IPS DF 4.7 (cell line): ENCODE results near the gene CDH4.
"Not testable (repeated sequence)": the region's sequence is repeated elsewhere in the genome, so short reads cannot be mapped to it uniquely, and the experiment has no call there.

Source experiments
- DNase-seq: peaks from one replicate; pipeline ENCODE4 v3.0.0-alpha.2; 2013; ENCODE audit warnings: low spot score; ENCODE audit errors: extremely low read depth

Gene CDH4

DNA sequence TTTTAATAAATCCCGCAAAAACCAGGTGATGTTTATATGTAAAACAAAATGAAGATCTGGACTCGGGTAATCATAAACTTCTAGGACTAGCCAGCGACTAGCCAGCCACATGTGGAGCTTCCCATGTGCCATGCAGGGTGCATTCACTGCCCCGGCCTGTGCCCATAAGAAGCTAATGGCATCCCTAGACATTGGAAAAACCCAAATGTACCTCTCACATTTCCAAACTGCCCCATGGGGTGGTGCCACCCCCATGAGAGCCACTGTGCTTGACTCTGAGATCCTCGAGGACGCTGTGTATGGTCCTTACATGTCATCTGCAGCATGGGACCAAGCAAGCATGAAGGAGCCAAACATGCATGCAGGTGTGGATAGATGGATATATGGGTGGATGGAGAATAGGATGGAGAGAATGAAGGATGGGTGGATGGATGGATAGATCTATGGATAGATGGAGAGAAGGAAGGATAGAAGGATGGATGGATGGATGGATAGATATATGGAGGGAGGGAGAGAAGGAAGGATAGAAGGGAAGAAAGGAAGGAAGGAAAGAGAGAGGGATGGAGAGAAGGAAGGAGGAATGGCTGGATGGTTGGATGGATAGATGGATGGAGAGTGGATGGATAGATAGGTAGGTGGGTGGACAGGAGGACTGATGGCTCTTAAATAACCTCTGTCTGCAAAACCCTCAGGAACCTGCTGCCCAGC is 203.6 kb downstream of the CDH4 start:
- no peak for DNase-seq

- DNase-seq, result no peak
Observed at GRCh38 chr20:61457725-61458124, 205.7 kb downstream of the CDH4 start.

DNA sequence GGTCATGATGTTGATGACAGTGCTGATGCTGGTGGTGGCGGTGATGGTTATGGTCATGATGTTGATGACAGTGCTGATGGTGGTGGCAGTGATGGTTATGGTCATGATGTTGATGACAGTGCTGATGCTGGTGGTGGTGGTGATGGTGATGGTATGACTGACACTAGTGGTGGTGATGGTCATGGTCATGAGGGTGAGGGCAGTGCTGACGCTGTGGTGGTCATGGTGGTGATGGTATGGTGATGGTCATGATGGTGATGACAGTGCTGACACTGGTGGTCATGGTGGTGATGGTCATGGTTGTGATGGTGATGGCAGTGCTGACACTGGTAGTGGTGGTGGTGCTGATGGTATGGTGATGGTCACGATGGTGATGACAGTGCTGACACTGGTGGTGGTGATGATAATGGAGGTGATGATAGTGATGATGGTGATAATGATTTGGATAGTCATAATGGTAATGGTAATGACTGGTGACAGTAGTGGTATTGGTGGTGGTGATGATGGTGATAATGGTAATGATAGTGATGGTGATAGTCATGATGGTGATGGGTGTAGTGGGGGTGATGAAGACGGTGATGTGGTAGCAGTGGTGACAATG is 206.2 kb downstream of the CDH4 start:
- DNase-seq, result no peak

DNA sequence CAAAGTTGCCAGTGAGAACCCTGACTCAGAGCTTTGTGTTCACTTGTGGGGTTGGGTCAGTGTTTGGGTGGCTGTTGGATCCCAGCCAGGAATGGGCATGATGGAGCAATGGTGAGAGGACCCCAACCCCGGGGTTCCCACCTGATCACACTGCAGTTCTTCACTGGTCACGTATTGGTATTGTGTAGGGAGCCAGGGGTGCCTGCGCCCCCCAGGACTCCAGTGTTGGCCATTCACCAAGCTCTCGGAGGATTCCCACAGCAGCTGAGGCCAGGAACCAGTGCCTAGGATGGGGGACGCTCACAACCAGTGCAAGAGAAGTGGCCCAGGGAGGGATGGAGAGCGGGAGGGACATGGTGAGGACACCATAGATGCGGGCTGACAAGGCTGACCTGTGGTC is 207.2 kb downstream of the CDH4 start:
- no peak for DNase-seq

GRCh38 chr20:61459705-61460104 is 207.6 kb downstream of the CDH4 start:
- no peak for DNase-seq

DNA sequence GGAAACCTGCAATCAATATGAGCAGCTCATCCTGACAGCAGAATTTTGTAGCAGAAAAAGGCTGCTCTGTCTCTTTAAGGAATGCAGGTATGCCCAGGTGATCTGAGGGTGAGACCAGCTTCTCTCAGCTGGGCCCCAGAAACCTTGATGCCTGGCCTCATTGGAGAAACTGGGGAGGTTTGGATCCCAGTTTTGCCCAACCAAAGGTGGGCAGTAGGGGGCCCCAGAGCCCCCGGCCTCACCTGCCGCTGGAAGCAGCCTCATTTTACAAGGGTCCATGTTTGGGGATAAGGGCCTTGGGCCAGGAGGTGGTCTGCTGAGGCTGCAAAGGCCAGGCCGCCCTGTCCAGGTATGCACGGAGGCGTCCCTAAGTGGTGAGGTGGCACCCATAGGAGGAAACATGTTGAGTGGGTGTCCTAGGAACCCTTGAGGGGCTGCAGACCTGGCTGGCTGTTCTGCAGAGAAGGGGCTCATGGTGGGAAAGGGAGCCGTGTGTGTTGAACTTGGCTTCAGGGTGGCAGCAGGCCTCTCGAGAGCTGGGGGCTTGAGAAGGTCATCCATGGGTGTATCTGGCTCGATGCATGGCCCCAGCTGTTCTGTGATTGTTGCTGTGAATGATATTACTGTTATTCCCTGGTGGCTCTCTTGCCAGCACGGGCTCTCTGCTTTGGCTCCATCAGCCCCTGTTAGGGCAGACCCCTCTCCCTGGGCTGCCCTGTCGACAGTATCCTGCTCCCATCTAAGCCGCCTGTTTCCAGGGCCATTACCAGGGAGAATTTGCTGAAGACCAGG is 208.4 kb downstream of the CDH4 start:
- no peak for DNase-seq

- no peak for DNase-seq
Observed at GRCh38 chr20:61461461-61461860, 209.4 kb downstream of the CDH4 start.

GRCh38 chr20:61464307-61465303 is 212.5 kb downstream of the CDH4 start:
- DNase-seq, result no peak

DNA sequence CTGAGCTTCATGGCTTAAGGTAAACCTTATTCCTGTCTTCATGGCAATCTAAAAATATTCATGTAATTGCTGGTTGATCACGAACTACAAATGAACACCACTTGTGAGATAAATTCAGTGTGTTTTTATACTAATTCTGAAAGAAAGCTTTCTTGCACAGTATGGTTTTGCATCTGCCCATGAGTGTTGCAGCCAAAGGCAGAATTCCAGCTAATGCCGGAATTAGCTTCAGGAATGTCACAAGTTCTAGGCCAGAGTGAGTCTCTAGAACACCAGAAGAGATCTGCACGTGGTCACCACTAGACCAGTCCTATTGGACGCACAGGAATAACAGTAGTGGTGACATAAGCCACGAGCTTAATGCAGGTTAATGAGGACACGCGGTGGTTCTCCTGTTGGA is 223.7 kb downstream of the CDH4 start:
- DNase-seq, result no peak

GRCh38 chr20:61476956-61477355 is 224.9 kb downstream of the CDH4 start:
- no peak for DNase-seq

DNA sequence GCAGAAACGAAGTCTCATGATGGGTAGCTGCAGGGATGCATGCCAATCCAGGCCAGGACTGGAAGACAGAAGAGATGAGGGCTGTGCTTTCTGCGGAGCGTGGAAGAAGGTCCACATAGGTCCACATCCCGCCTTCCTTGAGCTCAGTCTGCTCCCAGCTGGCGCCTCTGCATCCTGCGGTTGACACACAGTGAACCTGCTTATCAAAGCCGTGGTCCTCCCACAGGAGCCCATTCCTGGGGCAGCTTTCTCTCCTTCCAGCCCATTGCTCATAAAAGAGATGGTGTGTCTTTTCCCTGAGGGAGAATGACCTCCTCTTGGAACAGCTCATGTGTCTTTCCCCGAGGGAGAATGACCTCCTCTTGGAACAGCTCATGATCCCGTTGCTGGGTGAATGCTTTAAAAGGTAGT is 225.4 kb downstream of the CDH4 start:
- no peak for DNase-seq

DNA sequence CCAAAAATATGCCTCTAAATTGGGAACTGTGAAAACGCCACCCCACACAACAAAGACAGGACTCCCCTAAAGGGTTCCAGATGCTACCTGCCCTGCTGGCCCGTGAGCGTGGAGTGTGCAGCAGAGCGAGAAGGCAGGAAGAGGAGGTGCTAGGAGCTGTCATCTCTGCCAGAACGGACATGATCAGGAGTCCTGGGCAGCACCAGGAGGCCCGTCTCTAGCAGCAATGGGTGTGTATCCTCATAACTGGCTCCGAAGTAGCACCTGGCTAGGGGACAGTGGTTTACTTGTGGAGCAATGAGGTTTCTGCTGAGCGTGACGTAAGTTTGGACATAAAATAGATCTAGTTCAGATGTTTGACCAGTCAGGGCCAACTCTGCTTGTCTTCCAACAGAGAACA is 226.0 kb downstream of the CDH4 start:
- no peak for DNase-seq

GRCh38 chr20:61478611-61479305 is 226.7 kb downstream of the CDH4 start:
- no peak for DNase-seq

DNA sequence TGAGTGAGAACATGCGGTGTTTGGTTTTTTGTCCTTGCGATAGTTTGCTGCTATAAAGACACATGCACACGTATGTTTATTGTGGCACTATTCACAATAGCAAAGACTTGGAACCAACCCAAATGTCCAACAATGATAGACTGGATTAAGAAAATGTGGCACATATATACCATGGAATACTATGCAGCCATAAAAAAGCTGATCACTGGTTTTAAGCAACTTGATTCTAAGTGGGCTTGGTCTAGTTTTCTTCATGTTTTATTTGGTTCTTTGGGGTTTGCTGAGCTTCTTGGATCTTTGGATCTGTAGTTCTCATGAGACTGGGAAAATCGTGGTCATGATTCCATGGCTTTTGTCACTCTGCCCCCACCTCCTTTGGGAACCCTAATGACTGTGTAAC is 227.4 kb downstream of the CDH4 start:
- not testable (repeated sequence) for DNase-seq

DNA sequence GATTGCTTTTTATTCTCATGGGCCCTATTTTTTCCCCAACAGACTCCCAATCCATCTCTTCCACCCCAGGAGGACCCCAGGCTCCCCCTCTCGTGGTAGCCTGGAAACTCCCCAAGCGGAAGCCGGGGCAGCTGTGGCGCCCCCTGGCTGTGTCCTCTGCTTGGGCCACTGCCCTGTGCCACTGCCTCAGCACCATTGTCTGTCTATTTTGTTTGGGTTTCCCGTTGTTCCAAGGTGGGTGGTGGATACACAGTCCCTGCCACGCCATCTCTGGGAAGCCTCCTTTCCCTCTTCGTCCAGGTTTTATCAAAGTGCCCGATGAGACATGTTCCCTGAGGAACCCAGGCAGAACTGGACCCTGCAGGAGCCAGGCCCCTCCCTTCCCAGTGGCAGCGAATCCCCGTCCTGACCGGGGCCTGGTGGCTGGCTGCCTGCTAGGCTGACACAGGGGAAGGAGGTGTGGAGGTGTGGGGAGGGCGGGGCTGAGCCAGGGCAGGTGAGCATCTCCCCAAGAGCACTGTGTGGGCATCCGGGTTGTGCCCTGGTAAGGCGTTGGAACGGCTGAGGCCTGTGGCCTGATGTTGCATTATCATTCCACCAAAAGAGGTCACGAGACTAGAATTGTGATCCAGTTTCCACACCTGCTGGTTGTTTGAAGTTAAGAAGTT is 228.2 kb downstream of the CDH4 start:
- no peak for DNase-seq

- DNase-seq, result no peak
Observed at GRCh38 chr20:61482056-61482887, 230.2 kb downstream of the CDH4 start.

DNA sequence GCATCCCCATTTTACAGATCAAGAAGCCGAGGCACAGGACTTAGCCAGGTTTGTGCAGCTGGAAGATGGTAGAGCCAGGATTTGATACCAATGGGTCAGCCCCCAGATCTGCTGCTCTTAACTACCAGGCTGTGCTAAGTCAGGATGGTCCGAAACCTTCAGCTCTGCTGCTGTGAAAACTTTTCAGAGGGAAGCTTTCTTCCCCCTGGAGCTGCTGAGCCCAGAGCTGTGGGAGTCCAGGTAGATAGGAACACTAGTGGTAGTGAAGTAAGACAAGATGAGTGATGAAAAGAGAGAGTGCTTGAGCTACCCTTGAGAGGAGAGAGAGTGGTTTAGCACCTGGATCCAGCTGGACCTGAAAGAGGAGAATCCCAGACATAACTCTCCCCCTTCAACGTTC is 230.8 kb downstream of the CDH4 start:
- no peak for DNase-seq

DNA sequence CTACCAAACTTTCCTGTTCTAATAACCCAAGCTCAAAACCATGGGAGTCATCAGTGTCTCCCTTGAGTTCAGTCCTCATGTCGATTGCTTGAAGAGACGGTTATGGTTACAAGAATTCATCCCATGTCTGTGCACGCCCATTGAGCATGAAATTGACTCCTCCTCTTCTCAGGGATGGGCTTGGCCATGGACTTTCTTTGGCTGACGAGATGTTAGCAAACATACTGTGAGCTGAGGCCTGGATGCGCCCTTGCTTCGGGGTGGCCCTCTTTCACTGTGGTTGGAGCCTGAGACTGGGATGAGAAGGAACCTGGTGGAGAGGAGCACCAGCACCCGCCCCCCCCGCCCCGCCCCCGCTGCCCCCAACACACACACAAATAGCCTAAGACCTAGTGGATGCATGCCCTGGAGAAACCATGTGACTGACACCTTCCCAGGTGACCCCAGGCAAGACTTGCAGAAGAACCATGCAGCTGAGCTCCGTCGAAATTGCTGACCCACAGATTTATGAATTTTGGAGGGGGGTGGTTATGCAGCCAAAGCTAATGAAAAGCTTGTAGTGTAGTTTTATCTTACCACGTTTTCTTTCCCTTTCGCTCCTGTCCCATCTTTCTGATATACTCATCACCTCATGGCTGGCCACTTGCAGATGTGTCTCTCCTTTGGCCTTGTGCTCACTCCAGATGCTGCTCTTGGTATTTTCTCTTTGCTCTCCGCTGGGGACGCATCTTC is 231.4 kb downstream of the CDH4 start:
- no peak for DNase-seq

GRCh38 chr20:61486198-61486597 is 234.1 kb downstream of the CDH4 start:
- DNase-seq, result no peak
